ENCODE measurements around the gene RHBDF1. TPM values are rescaled to one million over a fixed set of nuclear protein-coding genes. Genes with fewer than 3 reads are reported as not detected.
A peak's percentile ranks its signal among the peaks of the same experiment; 100 is the strongest.

The RHBDF1 gene
- polyA plus RNA-seq, 2 of the 4 experiments (the other 2 are of a cell fraction), result 13.5 to 19.2 TPM

DNA sequence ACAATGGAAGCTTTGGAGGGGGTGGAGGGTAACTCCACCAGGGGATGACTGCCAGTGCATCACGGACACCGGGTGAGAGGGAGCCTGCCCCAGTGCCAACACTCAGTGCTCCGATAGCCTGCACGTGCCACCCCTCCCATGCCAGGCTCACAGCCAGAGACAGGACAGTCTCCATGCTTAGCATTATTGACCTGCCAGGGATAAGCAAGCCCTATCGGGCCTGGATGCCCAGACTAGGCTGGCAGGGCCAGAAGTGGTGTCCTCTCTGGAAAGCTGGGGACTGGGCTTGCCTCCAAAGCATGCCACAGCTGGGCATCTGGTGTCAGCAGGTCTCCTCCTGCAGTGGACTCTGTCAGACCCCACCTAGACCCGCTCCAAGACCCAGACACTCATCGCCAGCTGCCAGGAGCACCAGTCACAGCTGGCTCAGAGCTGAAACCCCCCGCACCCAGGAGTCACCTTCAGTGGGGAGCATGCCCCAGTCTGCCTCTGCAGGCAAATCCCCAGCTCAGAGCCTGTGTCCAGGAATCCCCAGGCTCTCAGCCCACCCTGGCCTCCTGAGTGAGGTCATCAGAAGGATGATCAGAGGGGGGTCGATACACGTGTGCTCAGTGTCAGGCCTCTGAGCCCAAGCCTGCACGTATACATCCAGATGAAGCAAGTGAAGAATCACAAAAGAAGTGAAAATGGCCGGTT, 1.8 kb upstream of the RHBDF1 start:
- Histone ChIP-seq H3K27ac (peak overlapping the region in 1 of 2 experiments; percentile 92; a peak in 2 of 6 replicates), H3K4me2 (no peak overlapping the region), H3K4me1 (peaks cover 40% of the 10 kb centered on the region), H3K4me3 (no peak overlapping the region), H3K9me3 (no peaks in the 10 kb centered on the region)
- 76% methylated on average over 8 of the region's 12 CpGs for WGBS (ENCODE audit: missing lambda C conversion rate)
- no peak for FAIRE-seq
- ChIA-PET CTCF (interaction anchor here (2.4 to 30.3 kb wide), 6 partner anchors 6 to 287 kb away, joined by 11 to 718 read pairs (median 46); partner anchors contain the start of genes HBQ1, MPG and RHBDF1), POLR2A (interaction anchor here (1.1 kb wide), 1 partner anchor 21 kb away, joined by 3 read pairs; the partner anchor contains the start of genes POLR3K and SNRNP25)
- no peak for DNase-seq (ENCODE audit: low read depth in 1 of 2, low spot score in 1 of 2)
- no peak for TF ChIP-seq EP300 (IDR thresholded peaks at IDR 0.05)
- no peak for TF ChIP-seq RCOR1 (IDR thresholded peaks at IDR 0.05; ENCODE audit: low read depth, low read length)
- ATAC-seq, result no peak

DNA sequence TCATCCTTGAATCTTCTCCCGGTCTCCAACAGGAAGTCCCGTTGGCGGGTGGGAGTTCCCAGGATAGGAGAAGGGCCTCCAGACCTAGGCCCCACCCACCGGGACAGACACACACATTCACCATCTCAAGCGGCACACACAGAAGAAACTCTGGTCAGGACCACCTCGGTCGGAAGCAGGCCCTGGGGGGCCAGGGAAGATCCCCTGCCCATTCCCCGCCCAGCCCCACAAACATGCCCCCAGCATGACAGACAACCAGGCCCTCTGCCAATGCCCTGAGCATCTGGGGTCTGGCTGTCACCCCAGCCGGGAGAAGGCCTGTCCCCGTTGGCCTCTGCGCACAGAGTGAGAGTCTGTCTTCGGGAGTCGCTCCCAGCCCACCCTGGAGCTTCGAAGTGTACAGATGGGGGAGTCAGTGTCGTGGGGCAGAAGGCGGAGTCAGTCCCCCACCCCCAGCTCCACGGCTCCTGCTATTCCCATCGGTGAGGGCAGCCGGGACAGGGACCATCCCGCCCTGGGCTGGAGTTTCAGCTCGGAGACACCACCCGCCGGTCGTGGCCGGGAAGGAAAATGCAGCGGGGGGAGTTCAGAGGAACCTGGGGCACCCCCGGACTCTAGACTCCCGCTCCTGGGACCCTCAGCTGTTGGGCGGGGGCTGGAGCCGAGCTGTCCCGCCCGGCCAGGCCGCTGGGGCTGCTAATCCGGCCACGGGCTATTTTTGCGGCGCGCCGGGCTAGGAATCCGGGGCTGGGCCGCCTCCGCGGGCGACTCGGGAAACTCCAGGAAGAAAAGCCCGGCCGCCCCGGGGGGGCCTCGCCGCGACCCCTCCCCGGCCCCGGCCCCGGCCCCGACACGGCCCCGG, 660 bp downstream of the RHBDF1 start:
- 3% methylated on average over 24 of the region's 57 CpGs for WGBS (ENCODE audit: missing lambda C conversion rate)
- DNase-seq (ENCODE audit: low read depth in 1 of 2, low spot score in 1 of 2) (peak; percentile 81 to 87), FAIRE-seq (no peak), ATAC-seq (peak; percentile 39 to 77)
- ChIA-PET POLR2A (interaction anchor here (0.8 to 1.1 kb wide), 3 partner anchors 13 to 330 kb away, joined by 3 read pairs; partner anchors contain the start of genes DECR2 and POLR3K), CTCF (interaction anchor here (1.6 to 30.3 kb wide), 8 partner anchors 4 to 290 kb away, joined by 3 to 718 read pairs (median 21); partner anchors contain the start of genes HBQ1, MPG, POLR3K and RHBDF1)
- no peaks in the 10 kb centered on the region for H3K9me3 ChIP-seq
- peak overlapping the region; percentile 79 to 92 for H3K27ac ChIP-seq
- TF ChIP-seq, protein P1, sequence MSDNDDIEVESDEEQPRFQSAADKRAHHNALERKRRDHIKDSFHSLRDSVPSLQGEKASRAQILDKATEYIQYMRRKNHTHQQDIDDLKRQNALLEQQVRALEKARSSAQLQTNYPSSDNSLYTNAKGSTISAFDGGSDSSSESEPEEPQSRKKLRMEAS (IDR thresholded peaks at IDR 0.05), result peak; percentile 36
- TF ChIP-seq KDM1A (IDR thresholded peaks at IDR 0.05; ENCODE audit: low read depth), result no peak
- peaks cover 29% of the 10 kb centered on the region for H3K4me1 ChIP-seq
- peak overlapping the region; percentile 98 for H3K4me2 ChIP-seq
- peak overlapping the region; percentile 86 for H3K4me3 ChIP-seq

- ATAC-seq, result no peak
- Histone ChIP-seq H3K4me1 (peaks cover 23% of the 10 kb centered on the region), H3K27ac (peak overlapping the region; percentile 79 to 92), H3K9me3 (no peaks in the 10 kb centered on the region), H3K4me2 (peak overlapping the region; percentile 98), H3K4me3 (peak overlapping the region; percentile 86)
- no peak for DNase-seq (ENCODE audit: low read depth in 1 of 2, low spot score in 1 of 2)
- WGBS (ENCODE audit: missing lambda C conversion rate), result 44% methylated on average over 3 of the region's 5 CpGs
- POLR2A ChIA-PET, result interaction anchor here (0.8 kb wide), 1 partner anchor 18 kb away, joined by 3 read pairs; the partner anchor contains the start of gene POLR3K
- no peak for FAIRE-seq
- no peak for TF ChIP-seq SREBF2 (IDR thresholded peaks at IDR 0.05)
- no peak for TF ChIP-seq CHD4 (IDR thresholded peaks at IDR 0.05; ENCODE audit: borderline replicate concordance)
- no peak for TF ChIP-seq HMGXB4 (CRISPR knock-in tag; IDR thresholded peaks at IDR 0.05; ENCODE audit: borderline replicate concordance)
- TF ChIP-seq EHF (CRISPR knock-in tag; IDR thresholded peaks at IDR 0.05), result no peak
- TF ChIP-seq RFX5 (IDR thresholded peaks at IDR 0.05), result no peak
- no peak for TF ChIP-seq FOSB (CRISPR knock-in tag; IDR thresholded peaks at IDR 0.05)
- TF ChIP-seq RNF2 (IDR thresholded peaks at IDR 0.05; ENCODE audit: borderline replicate concordance, low read depth), result no peak
- TF ChIP-seq, protein P2, sequence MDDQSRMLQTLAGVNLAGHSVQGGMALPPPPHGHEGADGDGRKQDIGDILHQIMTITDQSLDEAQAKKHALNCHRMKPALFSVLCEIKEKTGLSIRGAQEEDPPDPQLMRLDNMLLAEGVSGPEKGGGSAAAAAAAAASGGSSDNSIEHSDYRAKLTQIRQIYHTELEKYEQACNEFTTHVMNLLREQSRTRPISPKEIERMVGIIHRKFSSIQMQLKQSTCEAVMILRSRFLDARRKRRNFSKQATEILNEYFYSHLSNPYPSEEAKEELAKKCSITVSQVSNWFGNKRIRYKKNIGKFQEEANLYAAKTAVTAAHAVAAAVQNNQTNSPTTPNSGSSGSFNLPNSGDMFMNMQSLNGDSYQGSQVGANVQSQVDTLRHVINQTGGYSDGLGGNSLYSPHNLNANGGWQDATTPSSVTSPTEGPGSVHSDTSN (IDR thresholded peaks at IDR 0.05), result no peak
- TF ChIP-seq JUNB (IDR thresholded peaks at IDR 0.05), result no peak
- TF ChIP-seq ZFP36 (IDR thresholded peaks at IDR 0.05; ENCODE audit: borderline replicate concordance, partially characterized antibody), result no peak
- CTCF ChIA-PET, result interaction anchor here (0.8 to 30.3 kb wide), 8 partner anchors 3 to 290 kb away, joined by 3 to 718 read pairs (median 18); partner anchors contain the start of genes HBQ1, MPG, POLR3K and RHBDF1
Measured at GRCh38 chr16:71210-71539, 1.3 kb downstream of the RHBDF1 start.
